H9 (cell line): ENCODE results near the gene RECQL. TPM values are rescaled to one million over a fixed set of nuclear protein-coding genes. Genes with fewer than 3 reads are reported as not detected.

Source experiments
- DNase-seq: peaks from one replicate; pipeline ENCODE4 v3.0.0-alpha.2; 2017
- H2AFZ ChIP-seq: one replicate; pipeline ENCODE4 v1.6.1; 2013; ENCODE audit warnings: mild to moderate bottlenecking, low read length, control low read depth, moderate library complexity
- H2AK5ac ChIP-seq: 2 replicates; pipeline ENCODE4 v1.6.1; 2013; ENCODE audit warnings: low read length, control low read depth, mixed read lengths; ENCODE audit not compliant: insufficient read length
- H2BK120ac ChIP-seq: one replicate; pipeline ENCODE4 v1.6.1; 2013; ENCODE audit warnings: low read depth, mild to moderate bottlenecking, low read length, control low read depth, inconsistent platforms; ENCODE audit not compliant: poor library complexity, severe bottlenecking
- H2BK12ac ChIP-seq: 2 replicates; pipeline ENCODE4 v1.6.1; 2013; ENCODE audit warnings: low read length, control low read depth, mixed read lengths, low read depth; ENCODE audit not compliant: insufficient read length
- H2BK15ac ChIP-seq: 2 replicates; pipeline ENCODE4 v1.6.1; 2013; ENCODE audit warnings: low read depth, low read length, control low read depth
- H2BK20ac ChIP-seq: one replicate; pipeline ENCODE4 v1.6.1; 2013; ENCODE audit warnings: low read depth, mild to moderate bottlenecking, low read length, control low read depth, inconsistent platforms; ENCODE audit not compliant: poor library complexity, severe bottlenecking
- H2BK5ac ChIP-seq: 2 replicates; pipeline ENCODE4 v1.6.1; 2013; ENCODE audit warnings: low read length, control low read depth, mixed read lengths; ENCODE audit not compliant: insufficient read length
- H3K14ac ChIP-seq: 2 replicates; pipeline ENCODE4 v1.6.1; 2013; ENCODE audit warnings: low read length, control low read depth; ENCODE audit not compliant: insufficient read depth
- H3K18ac ChIP-seq: 2 replicates; pipeline ENCODE4 v1.6.1; 2013; ENCODE audit warnings: low read depth, mild to moderate bottlenecking, mixed read lengths, low read length, control low read depth; ENCODE audit not compliant: insufficient read length
- H3K23ac ChIP-seq: 2 replicates; pipeline ENCODE4 v1.6.1; 2013; ENCODE audit warnings: low read length, control low read depth, mixed read lengths, low read depth; ENCODE audit not compliant: insufficient read length
- H3K23me2 ChIP-seq: 2 replicates; pipeline ENCODE4 v1.6.1; 2013; ENCODE audit warnings: low read depth, mild to moderate bottlenecking, mixed read lengths, low read length, control low read depth; ENCODE audit not compliant: insufficient read length, poor library complexity, severe bottlenecking
- H3K27ac ChIP-seq: 2 replicates; pipeline ENCODE4 v1.5.1; 2013; ENCODE audit warnings: low read length, control low read depth, mixed read lengths, low read depth; ENCODE audit not compliant: insufficient read length
- H3K27me3 ChIP-seq: 2 replicates; pipeline ENCODE4 v1.6.1; 2013; ENCODE audit warnings: low read length, control low read depth, inconsistent platforms; ENCODE audit not compliant: insufficient read depth
- H3K4ac ChIP-seq: 2 replicates; pipeline ENCODE4 v1.6.1; 2013; ENCODE audit warnings: low read depth, mild to moderate bottlenecking, control low read depth, inconsistent platforms, low read length, moderate library complexity
- H3K4me1 ChIP-seq: 2 replicates; pipeline ENCODE4 v1.6.1; 2013; ENCODE audit warnings: low read length, control low read depth, inconsistent platforms; ENCODE audit not compliant: insufficient read depth
- H3K4me2 ChIP-seq: 2 replicates; pipeline ENCODE4 v1.6.1; 2013; ENCODE audit warnings: low read length, control low read depth, mixed read lengths; ENCODE audit not compliant: insufficient read length, insufficient read depth
- H3K56ac ChIP-seq: 2 replicates; pipeline ENCODE4 v1.6.1; 2013; ENCODE audit warnings: low read depth, mild to moderate bottlenecking, mixed read lengths, low read length, control low read depth; ENCODE audit not compliant: insufficient read length
- H3K79me1 ChIP-seq: 2 replicates; pipeline ENCODE4 v1.6.1; 2013; ENCODE audit warnings: low read depth, mild to moderate bottlenecking, moderate library complexity, low read length, control low read depth, inconsistent platforms; ENCODE audit not compliant: insufficient read depth, poor library complexity, severe bottlenecking
- H3K79me2 ChIP-seq: 2 replicates; pipeline ENCODE4 v1.6.1; 2013; ENCODE audit warnings: low read length, control low read depth, inconsistent platforms; ENCODE audit not compliant: insufficient read depth
- H3K9ac ChIP-seq: 2 replicates; pipeline ENCODE4 v1.6.1; 2013; ENCODE audit warnings: low read length, control low read depth, mixed read lengths; ENCODE audit not compliant: insufficient read length; ENCODE audit errors: extremely low read depth
- H3K9me3 ChIP-seq: one replicate; pipeline ENCODE4 v1.6.1; 2013; ENCODE audit warnings: low read depth, low read length, inconsistent platforms; ENCODE audit not compliant: control insufficient read depth
- H3T11ph ChIP-seq: one replicate; pipeline ENCODE4 v1.6.1; 2013; ENCODE audit warnings: mild to moderate bottlenecking, low read length, control low read depth, inconsistent platforms
- H4K20me1 ChIP-seq: one replicate; pipeline ENCODE4 v1.6.1; 2013; ENCODE audit not compliant: control insufficient read depth, insufficient read length, insufficient read depth
- H4K5ac ChIP-seq: 2 replicates; pipeline ENCODE4 v1.6.1; 2013; ENCODE audit warnings: low read depth, mild to moderate bottlenecking, mixed read lengths, low read length, control low read depth; ENCODE audit not compliant: insufficient read length
- H4K8ac ChIP-seq: replicated peaks from 2 replicates; pipeline ENCODE4 v1.6.1; 2013; ENCODE audit warnings: low read length, control low read depth, mixed read lengths, low read depth; ENCODE audit not compliant: insufficient read length
- H4K91ac ChIP-seq: 2 replicates; pipeline ENCODE4 v1.6.1; 2013; ENCODE audit warnings: low read depth, mild to moderate bottlenecking, moderate library complexity, mixed read lengths, low read length, control low read depth; ENCODE audit not compliant: insufficient read length
- H3K27ac Mint-ChIP-seq, 3 experiments: 2 replicates in 2 of 3; 3 replicates in 1 of 3; pipeline ENCODE4 v1.8.0; 2020 to 2021; ENCODE audit warnings: mixed read lengths in 3 of 3, mild to moderate bottlenecking in 1 of 3, moderate library complexity in 1 of 3
- H3K27me3 Mint-ChIP-seq: 2 replicates; pipeline ENCODE4 v1.8.0; 2021; ENCODE audit warnings: low read depth, mild to moderate bottlenecking, moderate library complexity, mixed read lengths
- H3K36me3 Mint-ChIP-seq, 3 experiments: 2 replicates in 2 of 3; 3 replicates in 1 of 3; pipeline ENCODE4 v1.8.0; 2020 to 2021; ENCODE audit warnings: low read depth in 3 of 3, mixed read lengths in 3 of 3; ENCODE audit not compliant: insufficient read depth in 1 of 3
- H3K4me1 Mint-ChIP-seq, 2 experiments: 2 replicates each; pipeline ENCODE4 v1.8.0; 2020; ENCODE audit warnings: mixed read lengths in 2 of 2
- H3K4me3 Mint-ChIP-seq, 2 experiments: 2 replicates in 1 of 2; 3 replicates in 1 of 2; pipeline ENCODE4 v1.8.0; 2020 to 2021; ENCODE audit warnings: mild to moderate bottlenecking in 2 of 2, mixed read lengths in 2 of 2, moderate library complexity in 1 of 2
- H3K9me3 Mint-ChIP-seq, 2 experiments: 2 replicates in 1 of 2; 3 replicates in 1 of 2; pipeline ENCODE4 v1.8.0; 2020; ENCODE audit warnings: mild to moderate bottlenecking in 2 of 2, mixed read lengths in 2 of 2, moderate library complexity in 1 of 2
- WGBS: extraction: QIAGEN DNeasy Blood & Tissue Kit; methylation state at CpG from one replicate; pipeline ENCODE4 v1.1.7; 2013; ENCODE audit warnings: missing lambda C conversion rate, low lambda C conversion rate, mixed read lengths; ENCODE audit not compliant: insufficient read length; ENCODE audit errors: extremely low coverage; 5-methylcytosine and 5-hydroxymethylcytosine counted together
- total RNA-seq: library from RNA; stranded (reverse); gene quantifications from 2 replicates; pipeline ENCODE4 v1.2.1, GENCODE V29; 2021
- TF ChIP-seq, protein P1 (sequence below): fragments of 200-600 bp; sonication (generic); conservative IDR thresholded peaks from 3 replicates; pipeline ENCODE4 v1.8.0; 2021; ENCODE audit warnings: antibody characterized with exemption, mild to moderate bottlenecking

The RECQL gene
- total RNA-seq, 1 experiment from 2014 or later: 41.0 TPM

DNA sequence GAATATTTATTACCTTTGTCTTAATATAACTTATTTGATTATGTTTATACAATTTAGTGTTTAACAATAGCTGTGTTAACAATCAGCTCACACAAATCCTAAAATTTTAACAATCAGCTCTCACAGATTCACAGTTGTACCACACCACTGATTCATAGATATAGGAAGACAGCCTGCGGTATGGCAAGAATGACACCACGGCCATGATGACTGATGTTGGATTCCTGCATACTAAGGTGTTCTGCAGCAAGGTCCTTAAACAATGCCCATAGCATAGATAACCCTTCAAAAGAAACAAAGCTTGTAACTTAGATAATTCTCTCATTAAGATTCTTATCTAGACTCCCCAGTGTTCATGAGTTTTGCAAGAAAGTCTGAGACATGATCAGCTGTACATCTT lies 67.9 kb downstream of the RECQL start:
- TF ChIP-seq, protein P1, sequence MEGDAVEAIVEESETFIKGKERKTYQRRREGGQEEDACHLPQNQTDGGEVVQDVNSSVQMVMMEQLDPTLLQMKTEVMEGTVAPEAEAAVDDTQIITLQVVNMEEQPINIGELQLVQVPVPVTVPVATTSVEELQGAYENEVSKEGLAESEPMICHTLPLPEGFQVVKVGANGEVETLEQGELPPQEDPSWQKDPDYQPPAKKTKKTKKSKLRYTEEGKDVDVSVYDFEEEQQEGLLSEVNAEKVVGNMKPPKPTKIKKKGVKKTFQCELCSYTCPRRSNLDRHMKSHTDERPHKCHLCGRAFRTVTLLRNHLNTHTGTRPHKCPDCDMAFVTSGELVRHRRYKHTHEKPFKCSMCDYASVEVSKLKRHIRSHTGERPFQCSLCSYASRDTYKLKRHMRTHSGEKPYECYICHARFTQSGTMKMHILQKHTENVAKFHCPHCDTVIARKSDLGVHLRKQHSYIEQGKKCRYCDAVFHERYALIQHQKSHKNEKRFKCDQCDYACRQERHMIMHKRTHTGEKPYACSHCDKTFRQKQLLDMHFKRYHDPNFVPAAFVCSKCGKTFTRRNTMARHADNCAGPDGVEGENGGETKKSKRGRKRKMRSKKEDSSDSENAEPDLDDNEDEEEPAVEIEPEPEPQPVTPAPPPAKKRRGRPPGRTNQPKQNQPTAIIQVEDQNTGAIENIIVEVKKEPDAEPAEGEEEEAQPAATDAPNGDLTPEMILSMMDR: no peak
- Histone ChIP-seq H3T11ph (no peak overlapping the region), H3K23ac (no peak overlapping the region), H2BK20ac (no peak overlapping the region), H4K91ac (no peak overlapping the region), H3K4me1 (no peaks in the 10 kb centered on the region), H4K20me1 (no peaks in the 10 kb centered on the region), H3K14ac (no peak overlapping the region), H3K4ac (no peak overlapping the region), H2AFZ (no peak overlapping the region), H3K79me2 (no peaks in the 10 kb centered on the region), H3K18ac (no peak overlapping the region), H3K23me2 (peaks cover 4% of the 10 kb centered on the region), H2BK15ac (no peak overlapping the region), H2AK5ac (no peak overlapping the region), H4K5ac (no peak overlapping the region), H3K27ac (no peak overlapping the region), H3K27me3 (no peaks in the 10 kb centered on the region), H2BK5ac (no peak overlapping the region), H2BK120ac (no peak overlapping the region), H4K8ac (no peak overlapping the region), H3K9ac (no peak overlapping the region), H3K56ac (no peak overlapping the region), H2BK12ac (no peak overlapping the region), H3K4me2 (no peak overlapping the region), H3K79me1 (no peaks in the 10 kb centered on the region), H3K9me3 (no peaks in the 10 kb centered on the region)
- no CpG with 5 or more reads among the region's 2 CpGs for WGBS
- Mint-ChIP-seq H3K9me3 (peaks cover 0 to 2% of the 10 kb centered on the region in 2 experiments; a peak in 2 of 5 replicates), H3K27ac (no peak overlapping the region), H3K36me3 (no peaks in the 10 kb centered on the region), H3K4me1 (peaks cover 5 to 7% of the 10 kb centered on the region in 2 experiments; a peak in 3 of 4 replicates), H3K27me3 (peaks cover 25% of the 10 kb centered on the region), H3K4me3 (no peak overlapping the region)
- no peak for DNase-seq
